ENCODE data around the gene PHLDB1.
"Not testable (repeated sequence)": the region's sequence is repeated elsewhere in the genome, so short reads cannot be mapped to it uniquely, and the experiment has no call there.

PHLDB1 gene

GRCh38 chr11:118659953-118660680 lies 52.7 kb downstream of the PHLDB1 start:
- no peak for DNase-seq

DNA sequence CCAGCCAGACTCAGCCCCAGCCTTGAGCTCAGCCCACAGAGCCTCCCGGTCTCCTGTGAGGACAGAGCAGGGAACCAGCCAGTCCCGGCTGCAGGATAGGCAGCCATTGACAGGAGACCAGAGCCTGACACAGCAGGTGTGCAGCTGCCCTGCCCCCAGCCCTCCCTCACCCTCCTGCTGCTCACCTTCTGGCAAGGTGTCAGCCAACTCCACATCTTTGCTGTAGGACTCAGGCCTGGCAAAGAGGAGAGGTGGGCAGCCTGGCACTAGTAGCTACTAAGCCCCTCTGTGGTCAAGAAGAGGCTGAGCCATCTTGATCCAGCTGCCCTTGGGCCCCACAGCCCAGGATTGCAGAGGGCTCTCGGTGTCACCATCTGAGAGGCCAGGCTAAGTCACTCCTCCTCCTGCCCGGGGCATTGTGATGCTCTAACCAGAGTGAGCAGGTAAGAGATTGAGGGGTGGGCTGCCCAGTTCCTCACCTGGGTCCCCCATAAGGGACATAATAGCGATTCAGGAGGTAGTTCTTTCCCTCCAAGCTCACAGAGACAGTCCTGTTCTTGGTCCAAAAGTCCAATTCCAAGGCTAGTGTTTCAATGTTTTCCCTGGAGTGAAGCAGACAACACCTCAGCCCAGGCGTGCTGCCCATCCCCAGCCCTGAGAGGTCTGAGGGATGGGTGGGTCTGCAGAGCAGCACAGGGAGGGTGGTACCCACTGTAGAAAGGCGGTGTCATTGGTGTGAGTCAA lies 53.4 kb downstream of the PHLDB1 start:
- DNase-seq: no peak

- DNase-seq: no peak
Measured at GRCh38 chr11:118661425-118662301, 54.2 kb downstream of the PHLDB1 start.

DNA sequence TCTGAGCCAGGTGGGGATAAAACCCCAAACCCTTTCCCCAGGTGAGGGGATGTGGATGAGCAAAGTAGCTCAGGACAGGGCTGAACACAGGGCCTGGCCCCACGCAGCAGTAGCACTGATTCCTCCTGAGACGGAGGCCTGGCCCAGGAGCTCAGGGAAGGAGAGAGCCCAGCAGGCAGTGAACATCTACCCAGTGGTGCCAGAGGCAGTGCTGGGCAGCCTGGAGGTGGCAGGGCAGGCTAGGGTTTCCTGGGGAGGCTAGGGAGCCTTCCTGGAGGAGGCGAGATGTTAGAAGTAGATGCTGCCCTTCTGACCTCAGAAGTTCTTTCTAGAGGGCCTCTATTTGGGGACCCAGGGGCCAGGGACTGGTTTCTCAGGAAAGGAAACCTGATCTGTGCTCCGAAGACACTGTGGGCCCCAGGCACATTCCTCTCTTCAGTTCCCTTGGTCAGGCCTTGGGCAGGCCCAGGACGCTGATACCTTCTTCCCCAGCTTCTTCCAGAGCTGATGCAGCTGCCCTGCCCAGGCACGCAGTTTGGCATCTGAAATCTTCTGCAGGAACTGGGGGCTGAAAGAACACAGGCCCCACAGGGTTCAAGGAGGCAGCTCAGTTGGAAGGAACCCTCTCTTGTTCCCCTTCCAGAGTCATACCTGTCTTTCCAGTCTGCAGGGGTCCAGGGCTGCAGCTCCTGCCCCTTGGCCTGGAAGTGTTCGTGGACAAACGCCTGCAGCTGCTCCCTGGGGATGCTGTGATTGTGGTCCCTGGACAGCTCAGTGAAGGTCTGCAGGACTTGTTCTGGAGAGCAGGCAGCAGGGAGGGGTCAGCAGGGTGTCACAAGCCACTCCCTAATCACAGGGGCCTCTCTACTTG lies 55.2 kb downstream of the PHLDB1 start:
- DNase-seq: no peak

DNA sequence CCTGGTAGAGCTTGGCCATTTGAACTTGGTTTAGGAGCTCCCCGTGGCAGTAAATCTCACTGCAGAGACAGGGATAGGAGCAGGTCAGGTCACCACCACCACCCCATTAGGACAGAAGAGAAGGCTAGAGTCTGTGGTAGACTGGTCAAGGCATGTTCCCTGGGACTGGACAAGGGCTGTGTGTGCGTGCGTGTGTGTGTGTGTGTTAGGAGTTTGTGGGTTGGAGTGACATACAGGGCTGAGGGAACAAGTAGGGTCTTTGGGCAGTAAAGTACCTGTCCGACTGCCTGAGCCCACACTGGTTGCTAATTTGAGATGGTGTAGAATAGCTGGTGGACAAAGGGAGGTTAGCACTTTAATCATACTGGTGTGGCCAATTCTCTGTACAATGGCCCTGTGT lies 56.0 kb downstream of the PHLDB1 start:
- DNase-seq: no peak

DNA sequence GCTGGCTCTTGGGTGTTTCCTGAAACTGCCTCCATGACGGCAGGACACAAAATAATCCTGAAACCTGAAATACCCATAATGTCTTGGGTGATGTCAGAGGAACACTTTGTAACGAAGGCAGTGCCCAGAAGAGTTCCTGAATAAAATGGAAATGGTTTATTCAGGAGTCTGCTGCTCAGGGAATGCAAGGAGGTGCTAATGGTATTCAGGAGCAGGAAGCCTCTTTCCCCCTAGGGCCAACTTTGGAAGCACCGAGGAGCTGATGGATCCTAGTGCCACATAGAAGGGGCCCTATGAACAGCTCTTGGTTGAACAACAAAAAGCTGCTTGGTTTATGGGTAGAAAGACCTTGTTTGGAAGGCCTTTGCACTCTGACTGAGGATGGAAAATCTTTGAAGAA lies 56.5 kb downstream of the PHLDB1 start:
- no peak for DNase-seq

GRCh38 chr11:118666371-118666770 lies 59.0 kb downstream of the PHLDB1 start:
- DNase-seq: no peak

DNA sequence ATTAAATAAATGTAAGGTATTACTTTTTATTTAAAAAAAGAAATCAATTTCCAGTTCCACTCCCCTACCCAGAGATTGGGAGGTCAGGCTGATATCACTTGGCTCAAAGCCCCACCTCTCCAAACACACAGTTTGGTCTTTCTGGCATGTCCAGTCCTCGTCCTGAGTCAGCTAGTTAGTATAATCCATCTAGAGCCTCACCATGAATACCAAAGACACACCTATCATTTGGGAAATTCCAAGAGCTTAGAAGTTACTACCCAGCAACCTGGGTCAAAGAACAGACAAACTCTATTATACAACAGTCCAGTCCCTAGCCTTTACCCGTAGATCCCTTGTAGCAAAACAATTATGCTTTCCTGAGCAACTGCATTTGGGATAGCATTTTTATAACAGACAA lies 62.6 kb downstream of the PHLDB1 start:
- no peak for DNase-seq

- no peak for DNase-seq
Measured at GRCh38 chr11:118671254-118671653, 63.8 kb downstream of the PHLDB1 start.

GRCh38 chr11:118672846-118673245 lies 65.4 kb downstream of the PHLDB1 start:
- DNase-seq: peak; percentile 28

- DNase-seq: no peak
Measured at GRCh38 chr11:118673361-118674081, 66.1 kb downstream of the PHLDB1 start.

GRCh38 chr11:118674082-118674435 lies 66.6 kb downstream of the PHLDB1 start:
- no peak for DNase-seq

GRCh38 chr11:118677977-118678376 lies 70.6 kb downstream of the PHLDB1 start:
- no peak for DNase-seq

DNA sequence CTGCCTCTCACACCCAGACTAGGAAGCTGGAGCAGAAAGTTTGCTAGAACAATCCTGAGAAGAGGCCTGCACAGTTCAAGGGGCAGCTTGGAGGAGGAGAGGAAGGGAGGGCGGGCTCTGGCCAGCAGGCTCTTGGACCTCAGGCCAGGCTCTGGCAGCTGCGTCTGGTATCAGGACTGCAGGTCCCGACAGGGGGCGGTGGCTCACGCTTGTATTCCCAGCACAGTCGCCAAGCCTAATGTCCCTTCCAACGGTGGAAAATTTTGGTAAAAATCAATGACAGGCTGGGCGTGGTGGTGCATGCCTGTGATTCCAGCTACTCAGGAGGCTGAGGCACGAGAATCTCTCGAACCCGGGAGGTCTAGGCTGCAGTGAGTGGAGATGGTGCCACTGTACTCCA lies 71.5 kb downstream of the PHLDB1 start:
- DNase-seq: not testable (repeated sequence)

DNA sequence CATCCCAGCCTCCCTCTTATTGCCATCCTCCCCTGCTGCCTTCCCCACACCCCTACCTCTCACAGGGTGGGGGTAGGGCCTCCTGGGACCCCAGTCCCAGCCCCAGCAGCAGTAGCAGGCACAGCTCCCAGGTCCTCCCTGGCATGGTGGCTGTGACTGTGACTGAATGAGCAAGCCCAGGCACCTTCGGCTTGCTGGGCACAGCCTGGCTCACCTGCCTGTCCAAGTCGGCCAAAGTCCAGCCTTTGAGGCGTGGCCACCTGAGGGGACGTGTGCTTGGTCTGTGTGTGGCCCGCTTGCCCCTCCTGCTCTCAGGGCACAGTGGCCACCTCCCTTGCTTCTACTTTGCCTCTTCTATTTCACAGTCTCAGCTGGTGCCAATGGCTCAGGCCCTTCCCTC lies 72.1 kb downstream of the PHLDB1 start, which contains the start of gene TREH:
TSS of gene TREH (minus strand) at position 168 of the 400 bp plus-strand sequence. CDS start at position 145, 23 bp downstream.
- no peak for DNase-seq

DNA sequence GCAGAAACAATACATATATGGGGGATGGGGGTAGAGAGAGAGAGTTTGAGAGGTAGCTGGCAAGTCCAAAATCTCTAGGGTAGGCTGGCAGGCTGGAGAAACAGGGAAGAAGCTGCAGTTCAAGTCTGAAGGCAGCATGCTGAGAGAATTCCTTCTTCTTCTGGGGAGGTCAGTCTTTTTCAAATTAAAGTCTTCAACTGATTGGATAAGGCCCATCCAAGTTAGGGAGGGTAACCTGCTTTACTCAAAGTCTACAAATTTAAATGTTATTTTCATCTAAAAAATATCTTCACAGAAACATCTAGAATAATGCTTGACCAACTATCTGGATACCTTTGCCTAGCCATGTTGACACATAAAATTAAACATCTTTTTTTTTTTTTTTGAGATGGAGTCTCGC lies 75.0 kb downstream of the PHLDB1 start:
- no peak for DNase-seq

DNA sequence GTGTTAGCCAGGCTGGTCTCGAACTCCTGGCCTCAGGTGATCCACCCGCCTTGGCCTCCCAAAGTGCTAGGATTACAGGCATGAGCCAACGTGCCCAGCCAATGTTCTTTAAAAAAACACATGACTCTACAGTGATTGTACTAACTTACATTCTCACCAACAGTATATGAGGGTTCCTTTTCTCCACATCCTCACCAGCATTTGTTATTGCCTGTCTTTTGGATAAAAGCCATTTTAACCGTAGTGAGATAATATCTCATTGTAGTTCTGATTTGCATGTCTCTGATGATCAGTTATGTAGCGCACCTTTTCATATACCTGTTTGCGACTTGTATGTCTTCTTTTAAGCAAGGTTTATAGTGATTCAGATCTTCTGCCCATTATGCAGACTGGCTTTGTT lies 75.5 kb downstream of the PHLDB1 start:
- not testable (repeated sequence) for DNase-seq

DNA sequence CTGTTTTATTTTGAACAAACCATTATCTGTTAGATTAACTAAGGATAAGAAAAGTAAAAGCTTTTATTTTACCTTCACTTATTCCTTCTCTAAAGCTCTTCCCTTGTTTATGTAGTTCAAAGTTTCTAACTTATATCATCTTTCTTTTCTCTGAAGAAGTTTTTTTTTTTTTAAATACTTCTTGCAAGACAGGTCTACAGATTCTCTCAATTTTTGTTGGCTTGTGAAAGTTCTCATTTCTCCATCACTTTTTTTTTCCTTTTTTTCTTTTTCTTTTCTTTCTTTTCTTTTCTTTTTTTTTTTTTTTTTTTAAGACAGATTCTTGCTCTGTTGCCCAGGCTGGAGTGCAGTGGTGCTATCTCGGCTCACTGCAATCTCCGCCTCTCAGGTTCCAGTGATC lies 76.8 kb downstream of the PHLDB1 start:
- DNase-seq: no peak

GRCh38 chr11:118687906-118688305 lies 80.5 kb downstream of the PHLDB1 start:
- DNase-seq: no peak

DNA sequence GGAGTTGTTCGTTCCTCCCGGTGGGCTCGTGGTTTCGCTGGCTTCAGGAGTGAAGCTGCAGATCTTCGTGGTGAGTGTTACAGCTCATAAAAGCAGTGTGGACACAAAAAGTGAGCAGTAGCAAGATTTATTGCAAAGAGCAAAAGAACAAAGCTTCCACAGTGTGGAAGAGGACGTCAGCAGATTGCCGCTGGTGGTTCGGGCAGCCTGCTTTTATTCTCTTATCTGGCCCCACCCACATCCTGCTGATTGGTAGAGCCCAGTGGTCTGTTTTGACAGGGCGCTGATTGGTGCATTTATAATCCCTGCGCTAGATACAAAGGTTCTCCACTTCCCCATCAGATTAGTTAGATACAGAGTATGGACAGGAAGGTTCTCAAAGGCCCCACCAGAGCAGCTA lies 80.9 kb downstream of the PHLDB1 start:
- not testable (repeated sequence) for DNase-seq

- no peak for DNase-seq
Measured at GRCh38 chr11:118688851-118689502, 81.6 kb downstream of the PHLDB1 start.
